Kidney capillary endothelial cell (primary cell): ENCODE data around the gene SCUBE3.

ENCODE experiments used
- DNase-seq: peaks from one replicate; pipeline ENCODE4 v3.0.0-alpha.2; 2018; ENCODE audit warnings: low spot score

SCUBE3 gene

GRCh38 chr6:35272005-35272404 lies 58.2 kb downstream of the SCUBE3 start:
- no peak for DNase-seq

GRCh38 chr6:35273822-35274559 lies 60.2 kb downstream of the SCUBE3 start:
- no peak for DNase-seq

- DNase-seq: no peak
These were observed 62.0 kb downstream of the SCUBE3 start for GRCh38 chr6:35275744-35276260.

- DNase-seq: no peak
These were observed 65.0 kb downstream of the SCUBE3 start for GRCh38 chr6:35278708-35279107.

- DNase-seq: no peak
These were observed 67.1 kb downstream of the SCUBE3 start for GRCh38 chr6:35280903-35281302.

GRCh38 chr6:35282472-35282871 lies 68.7 kb downstream of the SCUBE3 start:
- DNase-seq: no peak

GRCh38 chr6:35283361-35283760 lies 69.6 kb downstream of the SCUBE3 start:
- no peak for DNase-seq

GRCh38 chr6:35287671-35288396 lies 74.1 kb downstream of the SCUBE3 start:
- DNase-seq: no peak

- no peak for DNase-seq
These were observed 75.1 kb downstream of the SCUBE3 start for GRCh38 chr6:35288834-35289233.

GRCh38 chr6:35291491-35291890 lies 77.7 kb downstream of the SCUBE3 start:
- no peak for DNase-seq

- DNase-seq: no peak
These were observed 78.7 kb downstream of the SCUBE3 start for GRCh38 chr6:35292494-35292893.

GRCh38 chr6:35293681-35294080 lies 79.9 kb downstream of the SCUBE3 start:
- no peak for DNase-seq

GRCh38 chr6:35294308-35294945 lies 80.7 kb downstream of the SCUBE3 start:
- peak; percentile 48 for DNase-seq

GRCh38 chr6:35295036-35295435 lies 81.3 kb downstream of the SCUBE3 start:
- DNase-seq: no peak

GRCh38 chr6:35295521-35296315 lies 82.0 kb downstream of the SCUBE3 start:
- DNase-seq: no peak

- no peak for DNase-seq
These were observed 83.3 kb downstream of the SCUBE3 start for GRCh38 chr6:35296931-35297600.

GRCh38 chr6:35297601-35298481 lies 84.1 kb downstream of the SCUBE3 start, which contains the start of gene DEF6:
TSS of gene DEF6 (plus strand) at chr6:35297818. CDS start at chr6:35297857, 39 bp downstream.
- DNase-seq: peak; percentile 93

- no peak for DNase-seq
These were observed 84.9 kb downstream of the SCUBE3 start for GRCh38 chr6:35298625-35299140.

GRCh38 chr6:35299674-35300073 lies 85.9 kb downstream of the SCUBE3 start:
- DNase-seq: no peak

GRCh38 chr6:35300848-35301247 lies 87.1 kb downstream of the SCUBE3 start:
- DNase-seq: no peak
